SU-DHL-6 (cell line): ENCODE measurements around the gene GMDS.

Experiments used
- H2AFZ ChIP-seq: fragments of 200-600 bp; sonication (generic); 2 replicates; pipeline ENCODE4 v1.6.1; 2014; ENCODE audit warnings: low read depth, mild to moderate bottlenecking, moderate library complexity, mixed read lengths, antibody characterized with exemption, low read length; ENCODE audit not compliant: severe bottlenecking
- H3F3A ChIP-seq: fragments of 200-600 bp; shearing (Covaris generic); 2 replicates; pipeline ENCODE4 v1.6.0; 2016; ENCODE audit warnings: antibody characterized with exemption, mild to moderate bottlenecking; ENCODE audit not compliant: insufficient read depth
- H3K27ac ChIP-seq: fragments of 200-600 bp; sonication (generic); 2 replicates; pipeline ENCODE4 v1.5.1; 2016; ENCODE audit warnings: low read depth, mild to moderate bottlenecking, low read length, moderate library complexity, mixed read lengths
- H3K27me3 ChIP-seq: fragments of 200-600 bp; sonication (generic), shearing (Covaris generic); 2 replicates; pipeline ENCODE4 v1.6.0; 2014; ENCODE audit warnings: mild to moderate bottlenecking, low read length
- H3K36me3 ChIP-seq: fragments of 200-600 bp; sonication (generic); 2 replicates; pipeline ENCODE4 v1.6.1; 2014; ENCODE audit warnings: mild to moderate bottlenecking, low read length, mixed read lengths
- H3K4me2 ChIP-seq: fragments of 300-600, 200-600 bp; shearing (Covaris generic), sonication (generic); 2 replicates; pipeline ENCODE4 v1.6.0; 2014; ENCODE audit warnings: low read length, low read depth, mild to moderate bottlenecking; ENCODE audit not compliant: poor library complexity, severe bottlenecking
- H3K4me3 ChIP-seq: fragments of 200-600 bp; sonication (generic); 2 replicates; pipeline ENCODE4 v1.5.1; 2014; ENCODE audit warnings: antibody characterized with exemption, low read length, mild to moderate bottlenecking, mixed read lengths; ENCODE audit not compliant: insufficient read depth, poor library complexity, severe bottlenecking
- H3K79me2 ChIP-seq: fragments of 200-600 bp; sonication (generic); 2 replicates; pipeline ENCODE4 v1.6.1; 2014; ENCODE audit warnings: mild to moderate bottlenecking, low read length, moderate library complexity; ENCODE audit not compliant: insufficient read depth
- H3K9ac ChIP-seq: fragments of 200-600 bp; sonication (generic); 2 replicates; pipeline ENCODE4 v1.7.0; 2014; ENCODE audit warnings: mild to moderate bottlenecking, low read length
- H3K9me2 ChIP-seq: fragments of 200-600 bp; sonication (generic); replicated peaks from 2 replicates; pipeline ENCODE4 v1.6.1; 2014; ENCODE audit warnings: low read length; ENCODE audit not compliant: insufficient read depth
- H3K9me3 ChIP-seq: fragments of 200-600 bp; sonication (generic); 2 replicates; pipeline ENCODE4 v1.6.1; 2014; ENCODE audit warnings: low read length, mixed read lengths; ENCODE audit not compliant: insufficient read depth
- H4K20me1 ChIP-seq: fragments of 200-600 bp; sonication (generic); 2 replicates; pipeline ENCODE4 v1.6.1; 2014; ENCODE audit warnings: low read depth, mild to moderate bottlenecking, antibody characterized with exemption, low read length, moderate library complexity, mixed read lengths
- EZH2phosphoT487 ChIP-seq: fragments of 200-600 bp; sonication (generic), shearing (Covaris generic); conservative IDR thresholded peaks from 2 replicates; pipeline ENCODE4 v1.6.1; 2018; ENCODE audit warnings: mild to moderate bottlenecking, antibody characterized with exemption, low read length, moderate library complexity, mixed read lengths
- TF ChIP-seq, protein P1 (sequence below): fragments of 200-600 bp; sonication (generic); IDR thresholded peaks from one replicate; pipeline ENCODE4 v1.5.1; 2017; ENCODE audit warnings: antibody characterized with exemption, mild to moderate bottlenecking, low read length, moderate library complexity; ENCODE audit not compliant: insufficient read depth, poor library complexity, severe bottlenecking

The GMDS gene

DNA sequence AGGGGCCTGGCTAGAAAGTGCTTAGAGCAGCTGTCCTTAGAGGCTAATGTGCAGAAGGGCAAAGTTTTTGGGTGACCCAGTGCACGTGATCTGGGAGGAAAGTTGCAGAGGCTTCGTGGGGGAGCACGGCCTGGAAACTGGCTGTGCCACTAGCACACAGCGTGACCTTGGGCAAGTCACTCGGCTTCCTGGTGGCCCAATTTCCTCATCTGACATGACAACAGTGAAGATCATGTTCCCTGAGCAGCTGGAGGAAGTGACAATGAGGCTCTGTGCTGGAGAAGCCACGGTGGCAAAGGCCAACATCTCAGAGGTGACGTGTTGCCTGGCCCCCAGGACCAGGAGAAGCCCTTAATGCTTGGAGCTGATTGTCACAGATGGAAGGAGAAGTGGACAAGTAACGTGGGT lies 536.2 kb downstream of the GMDS start:
- H3K79me2 ChIP-seq: no peaks in the 10 kb centered on the region
- TF ChIP-seq EZH2phosphoT487: no peak
- TF ChIP-seq, protein P1, sequence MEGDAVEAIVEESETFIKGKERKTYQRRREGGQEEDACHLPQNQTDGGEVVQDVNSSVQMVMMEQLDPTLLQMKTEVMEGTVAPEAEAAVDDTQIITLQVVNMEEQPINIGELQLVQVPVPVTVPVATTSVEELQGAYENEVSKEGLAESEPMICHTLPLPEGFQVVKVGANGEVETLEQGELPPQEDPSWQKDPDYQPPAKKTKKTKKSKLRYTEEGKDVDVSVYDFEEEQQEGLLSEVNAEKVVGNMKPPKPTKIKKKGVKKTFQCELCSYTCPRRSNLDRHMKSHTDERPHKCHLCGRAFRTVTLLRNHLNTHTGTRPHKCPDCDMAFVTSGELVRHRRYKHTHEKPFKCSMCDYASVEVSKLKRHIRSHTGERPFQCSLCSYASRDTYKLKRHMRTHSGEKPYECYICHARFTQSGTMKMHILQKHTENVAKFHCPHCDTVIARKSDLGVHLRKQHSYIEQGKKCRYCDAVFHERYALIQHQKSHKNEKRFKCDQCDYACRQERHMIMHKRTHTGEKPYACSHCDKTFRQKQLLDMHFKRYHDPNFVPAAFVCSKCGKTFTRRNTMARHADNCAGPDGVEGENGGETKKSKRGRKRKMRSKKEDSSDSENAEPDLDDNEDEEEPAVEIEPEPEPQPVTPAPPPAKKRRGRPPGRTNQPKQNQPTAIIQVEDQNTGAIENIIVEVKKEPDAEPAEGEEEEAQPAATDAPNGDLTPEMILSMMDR: no peak
- no peak overlapping the region for H3K4me2 ChIP-seq

DNA sequence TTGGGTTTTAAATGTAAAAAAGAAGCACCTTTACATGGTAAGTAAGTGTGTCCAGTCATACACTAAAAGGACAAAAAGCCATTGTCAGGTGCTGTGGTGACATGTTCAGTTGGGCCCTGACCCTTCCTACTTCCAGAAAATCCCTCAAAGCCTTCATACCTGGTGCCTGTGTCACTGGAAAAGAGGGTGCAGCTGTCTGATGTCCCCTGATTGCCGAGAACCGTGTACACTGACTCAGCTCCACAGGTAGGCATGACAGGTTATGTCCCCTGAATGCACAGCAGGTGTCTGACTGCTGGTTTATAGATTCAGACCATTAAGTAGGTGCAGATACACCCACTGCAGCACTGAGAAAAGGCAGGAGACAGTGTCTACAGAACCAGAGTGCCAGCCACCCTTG lies 536.6 kb downstream of the GMDS start:
- Histone ChIP-seq H3K9ac (no peak overlapping the region), H3K9me3 (no peaks in the 10 kb centered on the region), H3K36me3 (no peaks in the 10 kb centered on the region), H3K4me3 (no peak overlapping the region), H3K27ac (no peak overlapping the region), H2AFZ (no peak overlapping the region), H3K27me3 (no peaks in the 10 kb centered on the region), H3K79me2 (no peaks in the 10 kb centered on the region), H3F3A (no peaks in the 10 kb centered on the region), H4K20me1 (no peaks in the 10 kb centered on the region), H3K4me2 (no peak overlapping the region), H3K9me2 (no peaks in the 10 kb centered on the region)
- TF ChIP-seq, protein P1: no peak
- TF ChIP-seq EZH2phosphoT487: no peak

More for the DNA sequence above, 536.2 kb downstream of the GMDS start:
- Histone ChIP-seq H3K36me3 (no peaks in the 10 kb centered on the region), H3K9ac (no peak overlapping the region), H3K27ac (no peak overlapping the region), H3K9me3 (no peaks in the 10 kb centered on the region), H3F3A (no peaks in the 10 kb centered on the region), H4K20me1 (no peaks in the 10 kb centered on the region), H3K4me3 (no peak overlapping the region), H2AFZ (no peak overlapping the region), H3K27me3 (no peaks in the 10 kb centered on the region), H3K9me2 (no peaks in the 10 kb centered on the region)

DNA sequence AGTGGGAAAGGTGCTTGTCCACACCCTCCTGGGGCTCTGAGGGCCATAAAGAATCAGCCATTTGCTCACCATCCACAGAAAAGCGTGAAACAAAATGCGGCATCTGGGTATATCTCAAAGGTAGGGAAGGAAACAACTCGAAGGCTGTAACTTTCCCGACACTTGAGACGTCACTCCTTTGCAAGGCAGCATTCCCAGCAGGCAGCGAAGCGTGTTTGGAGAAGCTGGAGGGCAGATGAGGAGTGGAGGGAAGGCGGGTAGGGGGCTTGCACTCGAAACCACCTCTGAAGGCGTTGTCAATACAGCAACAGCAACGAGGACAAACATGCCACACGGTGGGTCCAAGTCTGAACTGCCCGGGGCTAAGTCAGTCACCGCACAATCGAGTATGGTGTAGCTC lies 537.3 kb downstream of the GMDS start:
- Histone ChIP-seq H3K36me3 (no peaks in the 10 kb centered on the region), H2AFZ (no peak overlapping the region), H3K27me3 (no peaks in the 10 kb centered on the region), H4K20me1 (no peaks in the 10 kb centered on the region), H3K9ac (no peak overlapping the region), H3K4me2 (no peak overlapping the region), H3K9me3 (no peaks in the 10 kb centered on the region), H3K79me2 (no peaks in the 10 kb centered on the region), H3K4me3 (no peak overlapping the region), H3K9me2 (no peaks in the 10 kb centered on the region), H3F3A (no peaks in the 10 kb centered on the region), H3K27ac (no peak overlapping the region)
- TF ChIP-seq, protein P1: no peak
- no peak for TF ChIP-seq EZH2phosphoT487
